NCI-H1048 (cell line): ENCODE data around the gene JAKMIP3.

ENCODE experiments used
- DNase-seq: peaks from one replicate; lab custom pipeline; 2025; lab: John Stamatoyannopoulos, UW

JAKMIP3 gene

DNA sequence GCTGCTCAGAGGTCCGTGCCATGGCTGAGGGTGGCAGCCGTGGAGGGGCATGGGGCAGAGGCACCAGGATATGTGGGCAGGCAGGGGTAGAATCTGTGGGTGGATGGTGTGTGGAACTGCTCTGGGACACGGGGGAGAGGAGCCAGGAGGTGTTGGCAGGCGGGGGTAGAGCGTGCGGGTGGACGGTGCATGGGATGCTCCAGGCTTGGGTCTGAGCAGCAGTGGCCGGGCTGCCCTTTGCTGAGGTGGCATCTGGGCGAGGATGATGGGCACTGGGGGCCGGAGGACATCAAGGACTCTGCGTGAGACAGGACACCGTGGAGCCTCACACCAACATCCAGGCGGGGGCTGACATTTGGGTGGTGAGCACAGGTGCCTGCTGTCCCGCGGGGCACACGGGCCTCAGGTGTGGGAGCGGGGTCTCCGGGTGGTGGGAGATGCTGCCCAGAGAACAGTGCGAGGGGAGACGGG is 46.2 kb downstream of the JAKMIP3 start:
- DNase-seq = no peak

DNA sequence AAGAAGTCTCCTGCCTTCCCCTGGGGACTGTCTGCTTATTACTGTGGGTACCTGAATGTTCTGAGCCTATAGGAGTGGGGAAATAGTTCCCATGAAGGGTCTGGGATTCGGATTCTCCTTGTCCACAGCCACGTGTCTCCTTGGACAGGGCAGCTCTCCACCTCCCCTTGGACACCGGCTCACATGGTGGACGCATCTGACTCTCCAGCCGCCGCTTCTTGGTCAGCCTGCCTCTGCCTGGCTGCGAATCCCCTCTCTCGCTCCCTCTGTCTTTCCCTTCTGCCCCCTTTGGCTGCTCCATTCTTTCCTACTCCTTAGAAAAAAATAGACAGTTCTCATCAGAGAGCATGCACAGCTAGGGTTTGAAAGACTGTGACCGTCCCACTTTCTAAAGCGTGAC is 46.9 kb downstream of the JAKMIP3 start:
- DNase-seq = no peak

DNA sequence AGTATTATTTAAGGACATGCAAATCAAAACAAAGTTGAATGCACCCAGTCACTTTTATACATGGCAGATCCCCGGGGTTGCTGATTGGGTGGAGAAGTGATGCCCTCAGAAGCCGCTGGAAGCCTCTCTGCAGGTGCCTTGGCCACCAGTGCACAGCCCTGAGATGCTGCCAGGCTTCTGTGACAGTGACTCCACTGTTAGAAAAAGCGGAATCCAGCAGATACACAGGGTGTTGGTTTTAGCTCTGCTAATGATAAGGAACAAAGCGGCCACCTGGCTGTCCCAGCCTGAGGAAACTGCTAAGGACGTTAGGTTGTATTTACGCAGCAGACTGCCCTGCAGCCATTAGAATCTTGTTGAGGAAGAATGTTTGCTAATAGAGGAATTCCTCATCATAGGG is 47.5 kb downstream of the JAKMIP3 start:
- DNase-seq = no peak

DNA sequence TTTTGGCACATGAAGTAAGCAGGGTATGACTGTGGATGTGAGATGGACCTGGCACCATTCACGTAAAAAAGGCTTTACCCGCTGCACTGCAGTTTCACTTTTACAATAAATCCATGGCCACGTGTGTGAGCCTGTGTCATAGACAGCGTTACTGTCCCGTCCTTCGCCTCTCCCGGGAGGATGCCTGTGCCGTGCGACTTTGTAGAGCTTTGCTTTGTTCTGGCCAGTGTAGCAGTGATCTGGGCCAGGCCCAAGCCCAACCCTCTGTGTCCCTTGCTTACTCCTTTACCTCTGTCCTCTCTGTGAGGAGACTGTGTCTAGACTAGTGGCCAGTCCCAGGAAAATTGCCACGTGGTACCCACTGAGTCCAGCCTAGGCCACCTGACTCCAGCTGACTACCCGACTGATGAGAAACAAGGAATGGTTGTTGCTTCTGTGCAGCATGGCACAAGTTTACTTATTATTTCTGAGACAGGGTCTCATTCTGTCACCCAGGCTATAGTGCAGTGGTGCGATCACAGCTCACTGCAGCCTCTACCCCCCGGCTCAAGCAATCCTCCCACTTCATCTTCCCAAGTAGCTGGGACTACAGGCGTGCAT is 48.1 kb downstream of the JAKMIP3 start:
- DNase-seq = no peak

GRCh38 chr10:132114953-132115520 is 49.3 kb downstream of the JAKMIP3 start:
- no peak for DNase-seq
